ENCODE results near the gene BACH2. TPM values are rescaled to one million over a fixed set of nuclear protein-coding genes. Genes with fewer than 3 reads are reported as not detected.

BACH2 gene
- total RNA-seq, 1 donor = 3.6 TPM

GRCh38 chr6:90175627-90176538, 120.8 kb downstream of the BACH2 start:
- Histone ChIP-seq H4K20me1 (ENCODE audit: insufficient read depth, low read length) (no peaks in the 10 kb centered on the region), H3K27me3 (ENCODE audit: insufficient read depth, low read length) (peaks cover 10% of the 10 kb centered on the region), H3K79me2 (ENCODE audit: insufficient read depth, low read length) (no peaks in the 10 kb centered on the region), H3K27ac (ENCODE audit: low read depth, low read length) (no peak overlapping the region), H3K36me3 (ENCODE audit: insufficient read depth, low read length) (no peaks in the 10 kb centered on the region), H3K4me3 (ENCODE audit: insufficient read depth, low read length) (no peak overlapping the region), H2AFZ (ENCODE audit: low read length) (peak overlapping the region; percentile 7), H3K4me2 (ENCODE audit: insufficient read depth, low read length) (no peak overlapping the region), H3K9me3 (ENCODE audit: low read depth, low read length) (no peaks in the 10 kb centered on the region), H3K4me1 (ENCODE audit: insufficient read depth, low read length) (no peaks in the 10 kb centered on the region)
- peak; percentile 34 for DNase-seq (ENCODE audit: insufficient read length, low spot score, missing footprints)
- TF ChIP-seq CTCF (IDR thresholded peaks at IDR 0.05; ENCODE audit: extremely low read depth, low read depth, low read length) = no peak

- Histone ChIP-seq H3K27ac (ENCODE audit: low read depth, low read length) (no peak overlapping the region), H2AFZ (ENCODE audit: low read length) (no peak overlapping the region), H4K20me1 (ENCODE audit: insufficient read depth, low read length) (no peaks in the 10 kb centered on the region), H3K4me1 (ENCODE audit: insufficient read depth, low read length) (peaks cover 3% of the 10 kb centered on the region), H3K36me3 (ENCODE audit: insufficient read depth, low read length) (no peaks in the 10 kb centered on the region), H3K4me3 (ENCODE audit: insufficient read depth, low read length) (no peak overlapping the region), H3K4me2 (ENCODE audit: insufficient read depth, low read length) (no peak overlapping the region), H3K27me3 (ENCODE audit: insufficient read depth, low read length) (peaks cover 10% of the 10 kb centered on the region), H3K9me3 (ENCODE audit: low read depth, low read length) (no peaks in the 10 kb centered on the region), H3K79me2 (ENCODE audit: insufficient read depth, low read length) (no peaks in the 10 kb centered on the region)
- DNase-seq (ENCODE audit: insufficient read length, low spot score, missing footprints) = no peak
- no peak for TF ChIP-seq CTCF (IDR thresholded peaks at IDR 0.05; ENCODE audit: extremely low read depth, low read depth, low read length)
These were observed 123.2 kb downstream of the BACH2 start for GRCh38 chr6:90173262-90173925.

GRCh38 chr6:90170601-90171000, 126.0 kb downstream of the BACH2 start:
- no peak for DNase-seq (ENCODE audit: insufficient read length, low spot score, missing footprints)
- H3K9me3 ChIP-seq (ENCODE audit: low read depth, low read length) = no peaks in the 10 kb centered on the region
- no peaks in the 10 kb centered on the region for H3K79me2 ChIP-seq (ENCODE audit: insufficient read depth, low read length)
- H3K4me3 ChIP-seq (ENCODE audit: insufficient read depth, low read length) = no peak overlapping the region
- no peak overlapping the region for H3K4me2 ChIP-seq (ENCODE audit: insufficient read depth, low read length)
- no peak overlapping the region for H3K27ac ChIP-seq (ENCODE audit: low read depth, low read length)
- H3K4me1 ChIP-seq (ENCODE audit: insufficient read depth, low read length) = peaks cover 3% of the 10 kb centered on the region
- TF ChIP-seq CTCF (IDR thresholded peaks at IDR 0.05; ENCODE audit: extremely low read depth, low read depth, low read length) = no peak
- H2AFZ ChIP-seq (ENCODE audit: low read length) = no peak overlapping the region
- no peaks in the 10 kb centered on the region for H4K20me1 ChIP-seq (ENCODE audit: insufficient read depth, low read length)
- H3K27me3 ChIP-seq (ENCODE audit: insufficient read depth, low read length) = no peaks in the 10 kb centered on the region
- H3K36me3 ChIP-seq (ENCODE audit: insufficient read depth, low read length) = no peaks in the 10 kb centered on the region

- H3K36me3 ChIP-seq (ENCODE audit: insufficient read depth, low read length) = no peaks in the 10 kb centered on the region
- no peaks in the 10 kb centered on the region for H3K9me3 ChIP-seq (ENCODE audit: low read depth, low read length)
- no peak overlapping the region for H3K27ac ChIP-seq (ENCODE audit: low read depth, low read length)
- no peaks in the 10 kb centered on the region for H3K27me3 ChIP-seq (ENCODE audit: insufficient read depth, low read length)
- no peaks in the 10 kb centered on the region for H4K20me1 ChIP-seq (ENCODE audit: insufficient read depth, low read length)
- H2AFZ ChIP-seq (ENCODE audit: low read length) = no peak overlapping the region
- peaks cover 3% of the 10 kb centered on the region for H3K4me1 ChIP-seq (ENCODE audit: insufficient read depth, low read length)
- H3K79me2 ChIP-seq (ENCODE audit: insufficient read depth, low read length) = no peaks in the 10 kb centered on the region
- no peak for DNase-seq (ENCODE audit: insufficient read length, low spot score, missing footprints)
- no peak for TF ChIP-seq CTCF (IDR thresholded peaks at IDR 0.05; ENCODE audit: extremely low read depth, low read depth, low read length)
- H3K4me2 ChIP-seq (ENCODE audit: insufficient read depth, low read length) = no peak overlapping the region
- H3K4me3 ChIP-seq (ENCODE audit: insufficient read depth, low read length) = no peak overlapping the region
These were observed 127.3 kb downstream of the BACH2 start for GRCh38 chr6:90169374-90169773.
